Fibroblast of upper back skin (primary cell): ENCODE data around the gene ITGA8.
A peak's percentile ranks its signal among the peaks of the same experiment; 100 is the strongest.
"Not testable (repeated sequence)": the region's sequence is repeated elsewhere in the genome, so short reads cannot be mapped to it uniquely, and the experiment has no call there.

ENCODE experiments used
- DNase-seq: peaks from one replicate; pipeline ENCODE4 v3.0.0-alpha.2; 2013

Gene ITGA8

DNA sequence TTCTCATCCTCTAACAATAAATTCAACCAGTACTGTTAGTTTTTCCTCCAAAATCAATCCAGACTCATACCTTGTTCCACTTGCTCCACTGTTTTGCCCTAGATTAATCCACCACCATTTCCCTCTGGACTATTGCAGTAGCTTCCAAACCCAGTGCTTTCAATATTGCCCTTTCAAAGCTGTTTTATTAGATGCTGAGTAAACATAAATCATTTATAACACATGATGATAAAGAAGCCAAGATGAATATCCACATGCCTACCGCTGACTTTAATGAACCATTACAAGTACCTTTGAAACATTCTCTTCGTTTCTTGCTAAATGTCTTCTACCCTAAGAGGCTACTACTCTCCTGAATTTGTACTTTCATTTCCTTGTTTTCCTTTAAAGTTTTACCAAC is 174.5 kb downstream of the ITGA8 start:
- DNase-seq = no peak

DNA sequence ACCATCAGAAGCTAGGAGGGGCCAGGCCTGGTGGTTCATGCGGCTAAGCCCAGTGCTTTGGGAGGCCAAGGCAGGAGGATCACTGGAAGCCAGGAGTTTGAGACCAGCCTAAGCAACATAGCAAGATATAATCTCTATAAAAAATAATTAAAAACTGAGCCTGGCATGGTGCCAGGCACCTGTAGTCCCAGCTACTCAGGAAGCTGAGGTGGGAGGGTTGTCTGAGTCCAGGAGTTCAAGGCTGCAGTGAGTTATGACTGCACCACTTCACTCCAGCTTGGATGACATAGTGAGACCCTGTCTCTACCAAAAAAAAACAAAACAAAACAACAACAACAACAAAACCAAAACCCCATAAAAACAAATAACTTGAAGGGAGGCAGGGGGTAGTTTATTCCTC is 175.7 kb downstream of the ITGA8 start:
- DNase-seq = no peak

- no peak for DNase-seq
Measured at GRCh38 chr10:15542817-15543216, 176.9 kb downstream of the ITGA8 start.

GRCh38 chr10:15541376-15541775 is 178.3 kb downstream of the ITGA8 start:
- DNase-seq = no peak

GRCh38 chr10:15540727-15541126 is 179.0 kb downstream of the ITGA8 start:
- DNase-seq = no peak

DNA sequence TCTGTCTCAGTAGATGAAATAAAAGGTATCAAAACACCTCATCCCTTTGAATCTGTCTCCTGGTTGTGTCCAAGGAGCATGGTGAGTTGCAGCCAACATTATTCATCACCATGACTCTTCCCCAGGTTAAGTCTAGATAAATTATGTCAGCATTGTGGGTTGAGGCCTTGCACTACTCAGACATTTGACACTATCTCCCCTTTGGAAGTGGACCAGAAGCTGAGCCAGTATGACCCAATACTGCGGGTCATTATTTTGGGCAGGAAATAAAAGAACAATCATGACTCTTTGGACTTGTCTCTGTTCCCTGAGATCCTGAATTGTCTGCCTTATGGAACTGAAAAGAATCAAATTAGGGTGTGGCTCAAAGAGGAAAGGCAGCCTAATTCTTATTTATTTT is 180.5 kb downstream of the ITGA8 start:
- peak; percentile 17 for DNase-seq

GRCh38 chr10:15534928-15535538 is 184.7 kb downstream of the ITGA8 start:
- DNase-seq = not testable (repeated sequence)

- DNase-seq = no peak
Measured at GRCh38 chr10:15531927-15532722, 187.6 kb downstream of the ITGA8 start.

DNA sequence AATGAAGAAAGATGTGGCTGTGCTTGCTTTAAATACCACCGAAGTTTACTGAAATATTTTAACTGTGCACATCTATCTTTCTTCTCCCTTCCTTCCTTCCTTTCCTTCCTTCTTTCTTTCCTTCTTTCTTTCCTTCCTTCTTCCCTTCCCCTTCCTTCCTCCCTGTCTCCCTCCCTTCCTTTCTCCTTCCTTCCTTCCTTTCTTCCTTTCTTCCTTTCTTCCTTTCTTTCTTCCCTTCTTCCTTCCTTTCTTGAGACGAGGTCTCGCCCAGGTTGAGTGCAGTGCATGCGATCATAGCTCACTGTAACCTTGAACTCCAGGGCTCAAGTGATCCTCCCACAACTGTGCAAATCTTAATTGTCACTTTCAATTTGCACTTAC is 190.9 kb downstream of the ITGA8 start:
- no peak for DNase-seq

DNA sequence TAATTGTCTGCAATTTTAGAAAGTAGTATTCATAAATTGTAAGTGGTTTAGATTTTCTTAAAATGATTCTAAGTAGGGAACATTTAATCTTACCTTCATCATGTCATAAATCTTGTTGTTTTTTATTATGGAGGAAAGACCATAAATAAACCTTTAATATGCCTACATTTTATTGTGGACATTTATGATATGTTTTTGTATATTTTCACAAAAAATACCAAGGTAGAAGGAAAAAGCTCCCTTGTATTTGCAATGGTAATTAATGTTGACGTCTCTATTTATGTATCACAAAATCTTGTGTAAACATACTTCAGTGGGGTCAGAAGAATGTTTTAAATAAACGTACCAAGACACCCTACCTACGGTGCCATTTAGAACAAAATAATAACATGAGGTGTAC is 193.0 kb downstream of the ITGA8 start:
- no peak for DNase-seq

DNA sequence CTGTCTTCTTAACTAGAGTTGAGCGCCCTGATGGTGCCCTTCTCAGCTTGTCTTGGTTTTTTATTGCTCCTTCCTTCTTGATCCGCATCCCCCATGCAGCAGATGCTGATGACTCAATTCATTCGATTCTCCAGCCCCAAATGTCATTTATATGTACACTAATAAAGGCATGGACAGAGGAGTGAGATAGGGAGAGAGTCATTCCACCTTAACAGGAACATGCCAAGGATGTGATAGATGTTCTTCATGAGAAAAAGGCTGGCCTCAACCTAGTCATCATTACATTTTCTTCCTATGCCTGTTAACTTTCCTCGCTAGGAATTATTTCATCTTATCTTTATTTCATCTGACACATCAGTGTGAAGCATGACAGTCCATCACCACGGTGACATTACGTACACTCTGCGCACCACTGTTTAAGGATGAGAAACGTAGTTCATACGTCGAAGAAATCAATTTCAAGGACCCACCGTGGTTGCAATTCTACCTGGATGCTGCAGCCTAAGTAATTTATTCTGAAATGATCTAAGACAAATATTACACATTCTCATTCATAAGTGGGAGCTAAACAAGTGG is 198.3 kb downstream of the ITGA8 start:
- DNase-seq = no peak

DNA sequence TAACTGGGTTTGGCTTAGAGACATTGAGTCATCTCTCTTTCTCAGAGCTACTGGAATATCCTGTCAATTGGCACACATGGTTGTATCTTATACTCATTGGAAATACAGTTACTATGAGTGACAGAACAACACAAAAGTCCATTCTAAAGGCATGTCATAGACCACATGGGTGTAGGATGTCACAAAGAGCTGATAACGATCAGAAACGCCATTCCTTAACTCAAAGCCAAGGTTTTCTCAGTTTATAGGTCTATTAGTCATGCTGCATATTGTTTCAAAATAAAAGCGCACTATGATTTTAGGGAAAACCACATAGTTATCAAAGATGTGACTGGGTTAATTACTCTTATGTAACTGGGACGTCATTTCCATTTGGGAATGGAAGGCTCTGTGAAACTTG is 201.5 kb downstream of the ITGA8 start:
- DNase-seq = peak; percentile 45

- DNase-seq = no peak
Measured at GRCh38 chr10:15516256-15517085, 203.3 kb downstream of the ITGA8 start.

- DNase-seq = peak; percentile 59
Measured at GRCh38 chr10:15515202-15515601, 204.5 kb downstream of the ITGA8 start.

- no peak for DNase-seq
Measured at GRCh38 chr10:15510963-15511362, 208.8 kb downstream of the ITGA8 start.

- DNase-seq = no peak
Measured at GRCh38 chr10:15505329-15505728, 214.4 kb downstream of the ITGA8 start.

DNA sequence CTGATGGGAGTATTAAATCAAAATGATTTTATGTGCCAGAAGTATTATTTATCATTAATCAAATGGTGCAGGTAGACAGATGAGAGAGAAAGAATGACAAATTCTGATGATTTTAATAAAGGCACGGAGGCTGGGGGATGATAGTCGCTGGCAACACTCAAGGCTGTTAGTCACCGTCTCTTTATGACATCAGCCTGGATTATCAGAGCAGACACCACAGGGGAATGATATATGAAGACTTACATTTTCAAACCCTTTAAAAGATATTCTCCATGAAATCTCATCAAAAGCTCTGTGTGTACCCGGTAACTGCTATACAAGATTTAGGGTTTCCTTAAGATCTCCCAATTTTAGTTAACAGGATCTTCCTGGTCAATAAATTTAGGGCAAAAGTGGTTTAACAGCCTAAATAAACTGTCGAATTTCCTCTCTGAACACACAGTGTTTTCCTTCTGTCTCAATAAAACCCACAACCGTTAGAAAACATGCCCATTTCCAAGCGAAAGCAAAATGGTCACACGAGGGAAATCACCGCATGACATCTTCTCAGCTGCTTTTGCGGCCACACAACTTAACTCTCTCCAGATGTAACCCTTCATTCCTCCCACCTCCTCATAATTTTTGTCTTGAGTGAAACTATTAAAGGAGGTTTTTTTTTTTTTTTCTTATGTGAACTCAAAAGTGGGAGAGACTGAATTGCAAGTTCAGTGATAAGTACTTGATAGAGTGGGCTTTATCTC is 215.5 kb downstream of the ITGA8 start:
- peak; percentile 85 for DNase-seq

DNA sequence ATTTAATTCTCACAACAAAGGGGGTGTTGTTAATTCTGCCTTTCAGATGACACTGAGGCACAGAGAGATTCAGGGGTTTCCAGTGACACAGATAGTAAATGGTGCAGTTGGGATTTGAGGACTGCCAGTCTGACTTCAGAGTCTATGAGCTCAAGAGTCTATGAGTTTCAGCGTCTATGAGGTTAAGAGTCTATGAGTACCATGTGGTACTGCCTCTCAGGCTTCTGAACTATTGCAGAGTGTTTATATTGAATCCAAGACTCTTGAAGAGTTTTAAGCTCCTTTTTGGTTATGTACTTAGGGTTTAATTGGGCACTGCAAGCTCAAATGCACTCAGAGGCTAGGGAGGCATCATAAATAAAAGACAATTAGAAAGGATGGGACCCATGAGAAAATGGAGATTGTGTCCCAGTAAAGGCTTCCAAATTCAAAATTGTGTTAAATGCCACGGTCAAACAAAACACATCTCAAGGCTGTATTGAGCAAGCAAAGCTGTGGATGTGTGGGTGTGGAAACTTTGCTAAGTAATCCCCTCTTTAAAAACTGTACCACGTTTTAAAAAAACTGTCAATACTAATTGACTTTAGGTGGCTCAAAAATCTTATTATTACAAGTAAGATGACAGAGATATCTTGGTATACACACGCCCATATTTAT is 224.7 kb downstream of the ITGA8 start:
- no peak for DNase-seq

DNA sequence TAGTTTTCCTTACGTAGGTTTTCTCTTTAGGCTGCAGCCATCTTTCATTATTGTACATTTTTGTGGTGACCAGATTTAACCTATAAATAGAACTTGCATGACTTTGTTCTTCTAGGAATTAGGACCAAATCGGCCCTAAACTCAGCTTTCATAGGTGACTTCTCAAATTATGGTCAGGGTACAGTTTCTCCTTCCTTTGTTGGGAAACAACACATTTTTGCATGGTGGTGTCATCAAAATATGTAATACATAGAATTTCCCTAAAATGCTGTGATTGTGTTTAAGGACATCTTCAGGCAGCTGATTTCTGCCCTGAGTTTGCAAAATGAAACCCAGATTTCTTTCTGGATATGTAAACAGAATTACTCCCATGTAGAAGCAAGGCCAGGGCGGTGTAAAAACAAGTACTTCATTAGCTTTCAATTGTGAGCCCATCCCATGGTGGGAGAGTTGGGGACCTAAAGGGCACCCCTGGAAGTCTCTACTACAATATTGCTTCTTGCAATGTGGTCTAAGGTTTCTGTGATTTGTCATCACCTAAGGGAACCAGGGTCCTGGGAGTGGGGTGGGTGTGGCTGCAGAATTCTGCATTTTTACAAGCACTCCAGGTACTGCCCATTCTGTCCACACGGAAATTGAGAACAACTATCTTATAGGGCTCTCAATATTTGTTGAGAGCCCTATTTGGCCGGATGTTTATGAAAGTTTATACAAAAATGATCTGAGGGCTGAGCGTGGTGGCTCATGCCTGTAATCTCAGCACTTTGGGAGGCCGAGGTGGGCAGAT is 227.7 kb downstream of the ITGA8 start:
- DNase-seq = peak; percentile 54

GRCh38 chr10:15489431-15489830 is 230.3 kb downstream of the ITGA8 start:
- DNase-seq = no peak

DNA sequence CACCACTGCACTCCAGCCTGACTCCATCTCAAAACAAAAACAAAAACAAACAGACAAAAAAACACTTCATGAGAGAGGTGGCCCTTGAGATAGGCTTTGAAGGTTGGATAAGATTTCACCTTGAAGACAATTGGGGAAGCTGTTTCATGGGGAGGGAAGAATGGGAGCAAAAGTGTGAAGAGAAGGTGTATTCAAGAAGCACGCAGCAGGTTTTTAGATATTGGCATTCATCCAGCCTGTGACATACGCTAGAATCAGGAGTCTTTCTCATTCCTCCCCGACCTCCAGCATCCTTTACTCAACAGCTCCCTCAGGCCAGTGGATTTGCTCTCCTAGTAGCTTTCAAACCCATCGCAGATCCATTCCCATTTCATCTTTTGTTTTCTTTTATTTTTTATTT is 232.3 kb downstream of the ITGA8 start:
- no peak for DNase-seq
